ENCODE data around the gene FMO2.
A peak's percentile ranks its signal among the peaks of the same experiment; 100 is the strongest.

FMO2 gene

DNA sequence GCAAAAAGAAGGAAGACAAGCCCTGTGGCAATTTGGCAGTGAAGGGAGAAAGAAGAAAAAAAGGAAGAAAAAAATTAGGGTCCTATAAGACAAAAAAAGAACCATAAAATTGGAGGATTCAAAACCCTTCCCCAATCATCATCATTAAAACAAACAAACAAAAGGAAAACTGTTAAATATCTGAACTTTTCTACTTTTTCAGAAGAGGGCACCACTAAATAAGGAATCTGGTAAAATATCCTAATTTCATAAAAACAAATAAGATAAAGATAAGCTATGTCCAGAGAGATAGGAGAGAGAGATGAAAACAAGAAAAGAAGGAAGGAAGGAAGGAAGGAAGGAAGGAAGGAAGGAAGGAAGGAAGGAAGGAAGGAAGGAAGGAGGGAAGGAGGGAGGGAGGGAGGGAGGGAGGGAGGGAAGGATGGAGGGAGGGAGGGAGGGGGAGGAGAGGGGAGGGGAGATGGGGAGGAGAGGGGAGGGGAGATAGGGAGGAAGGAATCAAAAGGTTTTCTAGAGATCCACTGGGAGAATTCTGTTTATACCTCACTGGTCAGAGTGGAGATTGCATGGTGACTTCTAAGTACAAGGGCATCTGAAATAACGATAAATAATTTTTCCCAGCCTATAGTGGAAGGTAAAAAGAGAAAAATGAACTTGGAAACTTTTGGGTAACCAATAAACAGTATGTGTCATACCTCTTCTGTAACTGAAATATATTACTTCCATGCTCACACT lies 10.4 kb upstream of the FMO2 start:
- DNase-seq (ENCODE audit: low read depth in 3 of 3), result no peak

DNA sequence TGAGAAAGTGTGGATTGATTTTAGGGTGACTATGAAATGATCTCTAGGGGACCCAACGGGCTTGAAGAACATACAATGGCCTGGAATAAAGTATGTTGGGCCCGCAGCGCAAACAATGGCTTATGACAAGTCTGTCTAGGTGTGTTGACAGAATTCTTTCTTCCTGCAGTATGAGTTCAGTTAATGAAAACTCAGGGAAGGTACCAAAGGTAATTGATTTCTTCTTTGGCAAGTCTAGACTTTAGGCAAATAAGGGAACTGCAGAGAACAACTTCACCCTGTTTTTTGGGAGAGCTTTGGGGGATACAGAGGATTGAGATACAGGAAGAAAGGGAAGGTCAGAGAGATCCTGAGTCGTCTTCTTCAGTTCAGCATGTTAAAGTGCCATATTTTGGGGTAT lies 7.8 kb upstream of the FMO2 start:
- DNase-seq (ENCODE audit: low read depth in 3 of 3), result no peak

DNA sequence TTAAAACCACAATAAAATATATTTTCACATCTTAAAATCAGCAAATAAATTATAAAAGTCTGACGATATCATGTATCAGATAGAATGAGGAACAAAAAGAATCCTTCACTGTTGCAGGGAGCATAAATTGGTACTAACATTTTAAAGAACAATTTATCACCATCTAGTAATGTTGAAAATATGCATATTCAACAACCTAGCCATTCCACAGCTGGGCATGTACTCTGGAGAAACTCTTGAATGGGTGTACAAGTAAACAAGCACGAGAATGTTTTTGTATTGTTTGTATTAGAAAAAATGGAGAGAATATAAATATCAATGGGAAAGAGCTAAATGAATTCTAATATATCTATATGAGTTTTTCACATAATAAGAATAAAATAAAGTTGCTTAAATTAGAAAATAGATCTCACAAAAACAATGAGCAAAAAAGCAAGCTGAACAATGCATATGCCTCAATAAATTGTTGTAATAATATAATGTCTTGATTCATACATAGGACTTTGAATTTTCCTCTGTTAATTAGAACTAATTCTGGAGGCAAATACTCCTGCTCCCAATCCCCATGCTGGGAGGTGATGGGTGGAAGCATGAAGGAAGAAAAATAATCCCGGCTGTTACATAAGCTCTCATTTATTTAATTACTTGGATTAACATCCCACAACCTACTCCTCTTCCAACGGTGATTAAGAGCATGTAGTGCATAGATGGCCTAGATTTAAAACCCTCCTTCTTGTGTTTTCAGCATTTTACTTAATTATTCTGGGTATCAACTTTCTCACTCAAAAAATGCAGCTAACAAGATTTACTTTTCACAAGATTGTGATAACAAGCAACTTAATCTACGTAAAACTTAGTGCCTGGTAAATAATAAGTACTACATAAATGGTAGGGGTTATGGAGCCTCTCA lies 5.5 kb upstream of the FMO2 start:
- DNase-seq (ENCODE audit: low read depth in 3 of 3), result no peak

GRCh38 chr1:171180670-171181069 lies 4.4 kb upstream of the FMO2 start:
- no peak for DNase-seq (ENCODE audit: low read depth in 3 of 3)

GRCh38 chr1:171188388-171189266 lies 3.5 kb downstream of the FMO2 start:
- peak; percentile 14 to 53 (median 22) for DNase-seq (ENCODE audit: low read depth in 3 of 3)

DNA sequence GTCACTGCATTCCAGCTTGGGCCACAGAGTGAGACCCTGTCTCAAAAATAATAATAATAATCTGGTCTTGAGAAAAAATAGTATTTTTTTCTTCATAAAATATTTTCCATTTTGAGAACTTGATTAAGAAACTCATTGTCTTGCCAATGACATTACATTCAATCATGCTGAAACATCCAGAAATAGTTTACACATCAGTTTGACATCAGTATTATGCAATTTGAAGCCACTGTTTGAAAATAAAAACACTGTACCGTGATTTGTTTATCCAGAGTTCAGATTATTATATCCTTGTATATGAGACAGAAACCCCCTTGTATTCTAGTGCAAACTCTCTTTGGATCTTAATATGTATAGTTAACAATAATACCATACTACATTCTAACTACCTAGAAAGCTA lies 6.9 kb downstream of the FMO2 start:
- DNase-seq (ENCODE audit: low read depth in 3 of 3), result no peak

- DNase-seq (ENCODE audit: low read depth in 3 of 3), result no peak
Observed at GRCh38 chr1:171195767-171196166, 10.7 kb downstream of the FMO2 start.

GRCh38 chr1:171196351-171196750 lies 11.3 kb downstream of the FMO2 start:
- DNase-seq (ENCODE audit: low read depth in 3 of 3), result no peak

- no peak for DNase-seq (ENCODE audit: low read depth in 3 of 3)
Observed at GRCh38 chr1:171198081-171198480, 13.0 kb downstream of the FMO2 start.

GRCh38 chr1:171204296-171204695 lies 19.2 kb downstream of the FMO2 start:
- no peak for DNase-seq (ENCODE audit: low read depth in 3 of 3)

DNA sequence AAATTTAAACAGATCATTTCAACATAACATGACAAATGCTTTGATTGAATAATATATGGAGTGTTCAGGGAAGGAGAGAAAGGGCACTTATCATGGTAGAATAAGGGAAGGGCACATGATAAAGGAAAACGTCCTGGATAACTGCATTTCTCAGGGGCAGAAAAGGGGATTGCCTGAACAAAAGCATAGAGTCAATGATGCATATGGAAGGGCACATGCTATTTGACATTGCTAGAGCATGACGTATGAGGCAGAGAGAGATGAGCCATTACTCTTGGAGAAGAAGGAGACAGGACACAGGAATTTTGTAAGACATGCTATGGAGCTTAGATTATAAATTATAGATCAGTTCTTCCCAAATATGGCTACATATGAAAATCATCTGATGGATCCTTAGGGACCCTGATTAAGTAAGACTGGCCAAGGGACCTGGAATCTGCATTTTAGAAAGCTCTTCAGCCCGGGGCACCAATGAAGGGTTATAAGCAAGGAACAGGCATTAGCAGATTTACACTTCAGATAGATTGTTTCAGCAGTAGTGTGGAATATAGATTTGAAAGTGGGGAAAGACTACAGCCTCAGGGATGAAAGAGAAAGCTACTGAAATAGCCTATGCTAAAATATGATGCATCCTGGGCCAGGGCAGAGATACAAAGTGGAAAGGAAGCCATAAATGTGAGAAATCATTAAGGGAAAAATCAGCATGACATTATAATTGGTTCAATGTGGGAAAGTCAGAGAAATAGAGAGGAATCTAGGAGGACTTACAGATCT lies 21.3 kb downstream of the FMO2 start:
- no peak for DNase-seq (ENCODE audit: low read depth in 3 of 3)

DNA sequence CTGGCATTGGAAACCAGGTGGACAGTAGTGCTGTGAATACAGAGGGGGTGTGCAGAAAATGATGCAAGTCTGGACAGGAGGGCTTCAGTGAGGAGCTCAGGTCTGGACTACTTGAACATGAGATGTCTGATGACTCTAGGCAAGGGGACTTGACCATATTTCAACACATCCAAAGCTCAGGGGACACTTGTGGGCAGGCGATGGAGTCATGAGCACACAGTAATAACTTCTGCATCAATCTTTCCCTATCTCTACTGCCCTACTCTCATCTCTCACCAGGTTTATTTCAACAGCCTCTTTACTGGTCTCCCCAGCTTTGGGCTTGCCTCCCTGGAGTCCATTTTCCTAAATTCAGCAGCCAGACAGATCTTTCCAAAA lies 21.9 kb downstream of the FMO2 start:
- no peak for DNase-seq (ENCODE audit: low read depth in 3 of 3)

GRCh38 chr1:171207377-171207776 lies 22.3 kb downstream of the FMO2 start:
- no peak for DNase-seq (ENCODE audit: low read depth in 3 of 3)

DNA sequence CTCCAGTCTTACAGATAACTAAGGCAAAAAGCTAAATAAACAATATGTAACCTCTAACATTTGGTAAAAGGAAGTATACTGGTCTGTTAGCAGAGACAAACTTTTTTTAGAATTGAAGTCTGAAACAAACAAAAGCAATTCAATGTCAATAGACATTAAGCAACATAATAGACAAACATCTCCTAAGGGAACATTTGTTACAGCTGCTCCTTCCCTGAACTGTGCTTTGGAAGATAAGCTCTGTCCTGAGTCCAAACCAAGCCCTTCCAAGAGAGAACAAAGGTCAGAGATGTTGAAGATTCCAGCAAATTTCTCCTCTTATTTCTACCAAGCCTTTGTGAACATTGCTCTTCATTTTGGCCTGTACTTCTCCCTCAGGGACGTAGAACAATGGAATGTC lies 25.3 kb downstream of the FMO2 start:
- DNase-seq (ENCODE audit: low read depth in 3 of 3), result no peak

DNA sequence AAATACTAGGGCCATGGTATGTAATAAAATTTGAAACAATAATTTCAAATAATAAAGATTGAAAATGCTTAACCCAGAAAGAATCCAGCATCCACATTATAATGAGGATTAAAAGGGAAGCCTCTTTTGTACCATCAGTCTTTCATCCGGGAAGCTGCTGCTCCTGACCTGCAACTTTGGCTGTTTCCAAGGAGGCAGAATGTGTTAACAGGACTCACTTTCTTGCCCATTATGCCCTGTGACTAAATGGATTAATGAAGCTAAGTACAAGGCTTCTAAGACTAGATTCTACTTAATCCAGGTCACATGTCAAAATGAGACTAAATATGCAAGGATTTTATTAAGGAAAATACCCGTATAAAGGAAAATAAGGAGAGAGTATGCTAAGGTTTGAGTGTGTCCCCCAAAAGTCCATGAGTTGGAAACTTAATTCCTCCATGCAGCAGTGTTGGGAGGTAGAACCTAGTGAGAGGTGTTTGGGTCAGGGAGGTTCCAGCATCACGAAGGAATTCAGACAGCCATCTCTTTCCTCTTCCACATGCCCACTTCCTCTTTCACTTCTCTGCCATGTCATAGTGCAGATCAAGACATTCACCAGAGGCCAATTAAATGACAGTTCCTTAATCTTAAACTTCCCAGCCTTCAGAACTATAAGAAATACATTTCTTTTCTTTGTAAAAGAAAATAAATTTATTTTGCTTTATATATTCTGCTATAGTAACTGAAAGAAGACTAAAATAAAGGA lies 27.7 kb downstream of the FMO2 start:
- no peak for DNase-seq (ENCODE audit: low read depth in 3 of 3)

GRCh38 chr1:171213559-171214454 lies 28.7 kb downstream of the FMO2 start:
- DNase-seq (ENCODE audit: low read depth in 3 of 3), result no peak

GRCh38 chr1:171217658-171218443 lies 32.8 kb downstream of the FMO2 start:
- no peak for DNase-seq (ENCODE audit: low read depth in 3 of 3)

DNA sequence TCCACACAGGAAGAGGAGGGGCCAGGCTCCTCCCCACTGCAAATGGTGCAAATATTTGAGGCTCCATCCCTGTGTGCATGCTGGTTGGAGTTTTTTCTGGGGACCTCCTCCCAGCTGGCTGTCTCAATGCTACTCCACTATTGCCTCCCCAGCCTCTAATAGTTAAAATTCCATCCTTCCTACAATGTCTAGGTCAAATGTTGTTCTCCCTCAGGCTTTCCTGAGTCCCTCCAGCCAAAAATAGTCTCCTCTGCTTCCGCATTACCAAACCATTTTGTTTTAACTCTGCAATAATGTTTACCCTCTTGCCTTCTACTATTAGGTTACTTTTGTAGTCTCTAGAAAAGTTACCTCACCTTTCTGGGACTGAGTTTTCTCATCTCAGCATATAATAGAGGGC lies 33.6 kb downstream of the FMO2 start:
- no peak for DNase-seq (ENCODE audit: low read depth in 3 of 3)

Measured in stimulated activated CD4-positive, alpha-beta T cell treated with anti-CD3 and anti-CD28 coated beads, TNF-alpha, amount 100 ng/mL, for 48 hours (primary cell).